Mesodermal cell (in vitro differentiated cells): ENCODE data around the gene SPEM2.
A peak's percentile ranks its signal among the peaks of the same experiment; 100 is the strongest.

Source experiments
- H3K27ac ChIP-seq: 2 replicates; pipeline ENCODE4 v1.7.0; 2013; ENCODE audit warnings: mild to moderate bottlenecking, low read depth, low read length, moderate library complexity; ENCODE audit not compliant: severe bottlenecking
- H3K36me3 ChIP-seq: 2 replicates; pipeline ENCODE4 v1.7.1; 2013; ENCODE audit warnings: mild to moderate bottlenecking, low read length, moderate library complexity; ENCODE audit not compliant: control insufficient read depth, insufficient read depth
- H3K4me1 ChIP-seq: one replicate; pipeline ENCODE4 v1.7.1; 2013; ENCODE audit warnings: mild to moderate bottlenecking, low read length; ENCODE audit not compliant: insufficient read depth, control insufficient read depth, poor library complexity, severe bottlenecking
- H3K4me3 ChIP-seq: 2 replicates; pipeline ENCODE4 v1.7.0; 2013; ENCODE audit warnings: low read length, control low read depth, mild to moderate bottlenecking; ENCODE audit not compliant: insufficient read depth, poor library complexity, severe bottlenecking; ENCODE audit errors: extremely low read depth
- H3K9me3 ChIP-seq: 2 replicates; pipeline ENCODE4 v1.7.1; 2013; ENCODE audit warnings: mild to moderate bottlenecking, low read length, moderate library complexity; ENCODE audit not compliant: control insufficient read depth
- WGBS, 2 experiments: methylation state at CpG; one replicate each; pipeline ENCODE4 v1.1.5; 2013; ENCODE audit warnings: missing lambda C conversion rate in 2 of 2; ENCODE audit not compliant: insufficient coverage in 2 of 2; 5-methylcytosine and 5-hydroxymethylcytosine counted together

The SPEM2 gene

GRCh38 chr17:7403977-7404736, 21.3 kb upstream of the SPEM2 start, which contains the start of gene TMEM256:
Gene TMEM256 (minus strand): TSS chr17:7404097. CDS start chr17:7404084, 13 bp downstream.
- Histone ChIP-seq H3K27ac (peak within 1 kb of the TSS; percentile 83), H3K4me3 (peak within 1 kb of the TSS; percentile 75), H3K9me3 (no peaks in the 10 kb centered on the region), H3K4me1 (peaks cover 7% of the 10 kb centered on the region), H3K36me3 (peaks cover 16% of the 10 kb centered on the region)
- 0% methylated on average over 21 to 34 of the region's 49 CpGs for WGBS, 2 experiments

- Histone ChIP-seq H3K4me3 (peak overlapping the region; percentile 75), H3K9me3 (no peaks in the 10 kb centered on the region), H3K36me3 (peaks cover 23% of the 10 kb centered on the region), H3K4me1 (peaks cover 7% of the 10 kb centered on the region), H3K27ac (peak overlapping the region; percentile 76)
- WGBS, 2 experiments = 0% methylated on average over 45 to 55 of the region's 65 CpGs
Observed at GRCh38 chr17:7404737-7405349, 20.6 kb upstream of the SPEM2 start.

GRCh38 chr17:7405350-7406234, 19.8 kb upstream of the SPEM2 start:
- Histone ChIP-seq H3K27ac (peak overlapping the region; percentile 76), H3K9me3 (no peaks in the 10 kb centered on the region), H3K36me3 (peaks cover 28% of the 10 kb centered on the region), H3K4me3 (peak overlapping the region; percentile 75), H3K4me1 (peaks cover 7% of the 10 kb centered on the region)
- 1 to 2% methylated on average over 16 to 26 of the region's 38 CpGs for WGBS, 2 experiments

- Histone ChIP-seq H3K4me1 (peaks cover 3% of the 10 kb centered on the region), H3K27ac (no peak overlapping the region), H3K4me3 (peak overlapping the region; percentile 75), H3K9me3 (no peaks in the 10 kb centered on the region), H3K36me3 (peaks cover 34% of the 10 kb centered on the region)
- 11 to 26% methylated on average over 3 of the region's 12 CpGs for WGBS, 2 experiments
Observed at GRCh38 chr17:7406235-7406825, 19.1 kb upstream of the SPEM2 start.

- WGBS, 2 experiments = 80 to 100% methylated on average over 3 to 4 of the region's 13 CpGs
Observed at GRCh38 chr17:7407082-7407481, 18.3 kb upstream of the SPEM2 start.

GRCh38 chr17:7407485-7408251, 17.7 kb upstream of the SPEM2 start, which contains the start of gene NLGN2:
Gene NLGN2 (plus strand): TSS chr17:7407845. CDS start chr17:7408256, 411 bp downstream.
- WGBS, 2 experiments = 75 to 90% methylated on average over 2 to 4 of the region's 12 CpGs
- Histone ChIP-seq H3K4me3 (no peak within 1 kb of the TSS), H3K9me3 (no peaks in the 10 kb centered on the region), H3K4me1 (peaks cover 3% of the 10 kb centered on the region), H3K27ac (no peak within 1 kb of the TSS), H3K36me3 (peaks cover 32% of the 10 kb centered on the region)

More at GRCh38 chr17:7407082-7407481, 18.3 kb upstream of the SPEM2 start:
- Histone ChIP-seq H3K36me3 (peaks cover 32% of the 10 kb centered on the region), H3K9me3 (no peaks in the 10 kb centered on the region), H3K4me1 (peaks cover 3% of the 10 kb centered on the region), H3K27ac (no peak overlapping the region), H3K4me3 (no peak overlapping the region)

GRCh38 chr17:7408252-7408727, 17.1 kb upstream of the SPEM2 start:
- Histone ChIP-seq H3K9me3 (no peaks in the 10 kb centered on the region), H3K36me3 (peaks cover 29% of the 10 kb centered on the region), H3K4me1 (peaks cover 4% of the 10 kb centered on the region), H3K27ac (no peak overlapping the region), H3K4me3 (no peak overlapping the region)
- 94 to 95% methylated on average over 39 to 58 of the region's 58 CpGs for WGBS, 2 experiments

- Histone ChIP-seq H3K4me1 (peaks cover 4% of the 10 kb centered on the region), H3K9me3 (no peaks in the 10 kb centered on the region), H3K4me3 (no peak overlapping the region), H3K36me3 (peaks cover 29% of the 10 kb centered on the region), H3K27ac (no peak overlapping the region)
- WGBS, 2 experiments = 95 to 96% methylated on average over 5 to 6 of the region's 6 CpGs
Observed at GRCh38 chr17:7408863-7409262, 16.6 kb upstream of the SPEM2 start.

- Histone ChIP-seq H3K4me3 (no peak overlapping the region), H3K27ac (no peak overlapping the region), H3K36me3 (peaks cover 35% of the 10 kb centered on the region), H3K4me1 (peaks cover 4% of the 10 kb centered on the region), H3K9me3 (no peaks in the 10 kb centered on the region)
- WGBS, 2 experiments = 97 to 98% methylated on average over 5 to 6 of the region's 6 CpGs
Observed at GRCh38 chr17:7409716-7410115, 15.7 kb upstream of the SPEM2 start.
